Neuronal stem cell (in vitro differentiated cells): ENCODE results near the gene SLC22A31.

Experiments used
- DNase-seq: peaks from one replicate; pipeline ENCODE4 v3.0.0-alpha.2; 2013; ENCODE audit warnings: low spot score
- H2AFZ ChIP-seq: one replicate; pipeline ENCODE4 v1.6.1; 2013; ENCODE audit warnings: mild to moderate bottlenecking, low read length, inconsistent platforms
- H2AK5ac ChIP-seq: 2 replicates; pipeline ENCODE4 v1.6.1; 2013; ENCODE audit warnings: low read depth, mild to moderate bottlenecking, inconsistent platforms, low read length, moderate library complexity, mixed read lengths
- H2BK120ac ChIP-seq: 2 replicates; pipeline ENCODE4 v1.6.1; 2013; ENCODE audit warnings: low read depth, mild to moderate bottlenecking, inconsistent platforms, low read length, moderate library complexity, mixed read lengths
- H2BK12ac ChIP-seq: one replicate; pipeline ENCODE4 v1.6.1; 2013; ENCODE audit warnings: low read length, inconsistent platforms
- H2BK15ac ChIP-seq: 2 replicates; pipeline ENCODE4 v1.6.1; 2013; ENCODE audit warnings: mild to moderate bottlenecking, low read length, inconsistent platforms, mixed read lengths
- H2BK5ac ChIP-seq: one replicate; pipeline ENCODE4 v1.6.1; 2013; ENCODE audit warnings: inconsistent platforms, mild to moderate bottlenecking, low read length, moderate library complexity
- H3K14ac ChIP-seq: one replicate; pipeline ENCODE4 v1.6.1; 2013; ENCODE audit warnings: low read length, inconsistent platforms
- H3K18ac ChIP-seq: 2 replicates; pipeline ENCODE4 v1.6.1; 2013; ENCODE audit warnings: low read length, inconsistent platforms
- H3K23ac ChIP-seq: 2 replicates; pipeline ENCODE4 v1.6.1; 2013; ENCODE audit warnings: low read depth, mild to moderate bottlenecking, mixed read lengths, low read length, inconsistent platforms; ENCODE audit not compliant: poor library complexity
- H3K27ac ChIP-seq: replicated peaks from 3 replicates; pipeline ENCODE4 v1.5.1; 2013; ENCODE audit warnings: low read length, inconsistent platforms
- H3K27me3 ChIP-seq, 3 experiments: 2 replicates each; pipeline ENCODE4 v1.6.1; 2013; ENCODE audit warnings: low read length in 3 of 3, mild to moderate bottlenecking in 2 of 3, inconsistent platforms in 1 of 3, low read depth in 1 of 3, mixed read lengths in 1 of 3, moderate library complexity in 1 of 3; ENCODE audit not compliant: control insufficient read depth in 3 of 3, insufficient read depth in 3 of 3
- H3K36me3 ChIP-seq, 2 donors: replicated peaks in 1 of 2; 2 replicates each; pipeline ENCODE4 v1.6.1; 2013; ENCODE audit warnings: low read length in 2 of 2; ENCODE audit not compliant: control insufficient read depth in 2 of 2, insufficient read depth in 2 of 2
- H3K4ac ChIP-seq: 2 replicates; pipeline ENCODE4 v1.6.1; 2013; ENCODE audit warnings: inconsistent platforms, mild to moderate bottlenecking, low read length, moderate library complexity
- H3K4me1 ChIP-seq, 2 donors: 1 replicate in 1 of 2; 2 replicates in 1 of 2; pipeline ENCODE4 v1.6.1; 2013; ENCODE audit warnings: low read length in 2 of 2, low read depth in 1 of 2; ENCODE audit not compliant: control insufficient read depth in 2 of 2, insufficient read depth in 1 of 2
- H3K4me2 ChIP-seq: one replicate; pipeline ENCODE4 v1.6.1; 2013; ENCODE audit warnings: mild to moderate bottlenecking, low read length, inconsistent platforms; ENCODE audit not compliant: insufficient read depth, poor library complexity, severe bottlenecking
- H3K4me3 ChIP-seq, 2 donors: 2 replicates each; pipeline ENCODE4 v1.5.1; 2013; ENCODE audit warnings: low read length in 2 of 2, mild to moderate bottlenecking in 2 of 2, inconsistent platforms in 1 of 2, moderate library complexity in 1 of 2
- H3K79me1 ChIP-seq: one replicate; pipeline ENCODE4 v1.6.1; 2013; ENCODE audit warnings: low read depth, mild to moderate bottlenecking, inconsistent platforms, low read length, moderate library complexity
- H3K9ac ChIP-seq: one replicate; pipeline ENCODE4 v1.6.1; 2013; ENCODE audit warnings: mild to moderate bottlenecking, low read depth, low read length, inconsistent platforms; ENCODE audit not compliant: poor library complexity
- H3K9me3 ChIP-seq, 2 donors: replicated peaks in 1 of 2; 2 replicates each; pipeline versions ENCODE3 to v1.6.1; 2013; ENCODE audit warnings: low read length in 2 of 2, mild to moderate bottlenecking in 2 of 2, inconsistent platforms in 1 of 2, low read depth in 1 of 2, mixed read lengths in 1 of 2, moderate library complexity in 1 of 2; ENCODE audit not compliant: control insufficient read depth in 2 of 2, insufficient read depth in 1 of 2
- H4K8ac ChIP-seq: one replicate; pipeline ENCODE4 v1.6.1; 2013; ENCODE audit warnings: low read depth, mild to moderate bottlenecking, inconsistent platforms, low read length, moderate library complexity
- H4K91ac ChIP-seq: one replicate; pipeline ENCODE4 v1.6.1; 2013; ENCODE audit warnings: low read length, low read depth, mild to moderate bottlenecking, inconsistent platforms; ENCODE audit not compliant: poor library complexity
- WGBS, 2 donors: extraction: QIAGEN DNeasy Blood & Tissue Kit; methylation state at CpG; one replicate each; pipeline ENCODE4 v1.1.7; 2013; ENCODE audit warnings: missing lambda C conversion rate in 2 of 2, mixed read lengths in 1 of 2; ENCODE audit not compliant: insufficient read length in 2 of 2, insufficient replicate concordance in 1 of 2; ENCODE audit errors: extremely low coverage in 2 of 2; 5-methylcytosine and 5-hydroxymethylcytosine counted together

SLC22A31 gene

GRCh38 chr16:89195521-89196171, 4.7 kb downstream of the SLC22A31 start:
- no CpG with 5 or more reads among the region's 21 CpGs for WGBS, 2 donors
- Histone ChIP-seq H3K27ac (no peak overlapping the region), H3K9me3 (peaks cover 0 to 5% of the 10 kb centered on the region in 2 donors), H3K4me3 (no peak overlapping the region), H2BK15ac (no peak overlapping the region), H2AK5ac (peak overlapping the region; percentile 28), H3K18ac (no peak overlapping the region), H2BK120ac (no peak overlapping the region), H3K4ac (no peak overlapping the region), H3K79me1 (peaks cover 5% of the 10 kb centered on the region), H2BK12ac (no peak overlapping the region), H3K4me1 (peaks cover 3 to 25% of the 10 kb centered on the region in 2 donors), H3K23ac (peak overlapping the region; percentile 43), H4K91ac (no peak overlapping the region), H3K4me2 (no peak overlapping the region), H4K8ac (no peak overlapping the region), H2AFZ (no peak overlapping the region), H3K14ac (peak overlapping the region; percentile 6), H2BK5ac (no peak overlapping the region), H3K27me3 (peaks cover 19 to 59% (median 41%) of the 10 kb centered on the region in 3 experiments), H3K9ac (no peak overlapping the region), H3K36me3 (no peaks in the 10 kb centered on the region)
- DNase-seq = no peak

- peaks cover 15 to 53% (median 35%) of the 10 kb centered on the region in 3 experiments for H3K27me3 ChIP-seq
Measured at GRCh38 chr16:89194340-89195311, 5.7 kb downstream of the SLC22A31 start.

GRCh38 chr16:89193576-89194293, 6.6 kb downstream of the SLC22A31 start:
- no CpG with 5 or more reads among the region's 38 CpGs for WGBS, 2 donors
- Histone ChIP-seq H3K4me1 (peaks cover 2 to 9% of the 10 kb centered on the region in 2 donors), H3K27me3 (peaks cover 15 to 44% (median 28%) of the 10 kb centered on the region in 3 experiments), H3K4me3 (no peak overlapping the region), H2BK15ac (peak overlapping the region; percentile 75), H4K8ac (peak overlapping the region; percentile 82), H3K4me2 (no peak overlapping the region), H2BK120ac (no peak overlapping the region), H3K27ac (no peak overlapping the region), H4K91ac (no peak overlapping the region), H3K23ac (peak overlapping the region; percentile 85), H3K36me3 (no peaks in the 10 kb centered on the region), H2AFZ (no peak overlapping the region), H3K79me1 (peaks cover 5% of the 10 kb centered on the region), H2BK5ac (no peak overlapping the region), H3K4ac (no peak overlapping the region), H3K9me3 (peaks cover 0 to 6% of the 10 kb centered on the region in 2 donors), H2BK12ac (peak overlapping the region; percentile 22), H3K18ac (peak overlapping the region; percentile 83), H2AK5ac (peak overlapping the region; percentile 94), H3K14ac (no peak overlapping the region), H3K9ac (peak overlapping the region; percentile 50)
- DNase-seq = no peak

More at GRCh38 chr16:89194340-89195311, 5.7 kb downstream of the SLC22A31 start:
- Histone ChIP-seq H4K8ac (no peak overlapping the region), H2AK5ac (peak overlapping the region; percentile 56), H3K27ac (no peak overlapping the region), H3K4me2 (no peak overlapping the region), H2BK120ac (no peak overlapping the region), H2BK12ac (no peak overlapping the region), H3K9ac (no peak overlapping the region), H3K79me1 (peaks cover 5% of the 10 kb centered on the region), H3K23ac (no peak overlapping the region), H3K4ac (no peak overlapping the region), H3K18ac (peak overlapping the region; percentile 48), H3K14ac (no peak overlapping the region), H3K9me3 (peaks cover 0 to 6% of the 10 kb centered on the region in 2 donors), H3K36me3 (no peaks in the 10 kb centered on the region), H4K91ac (no peak overlapping the region), H2BK15ac (peak overlapping the region; percentile 49), H3K4me3 (no peak overlapping the region), H2AFZ (no peak overlapping the region), H2BK5ac (peak overlapping the region; percentile 53), H3K4me1 (peaks cover 2 to 16% of the 10 kb centered on the region in 2 donors)
- no CpG with 5 or more reads among the region's 45 CpGs for WGBS, 2 donors
- no peak for DNase-seq
